Endodermal cell (in vitro differentiated cells): ENCODE results near the gene LRIT2. TPM values are rescaled to one million over a fixed set of nuclear protein-coding genes. Genes with fewer than 3 reads are reported as not detected.
A peak's percentile ranks its signal among the peaks of the same experiment; 100 is the strongest.

Source experiments
- DNase-seq: peaks from one replicate; pipeline ENCODE4 v3.0.0-alpha.2; 2017
- H3K27ac ChIP-seq: 2 replicates; pipeline ENCODE4 v1.5.1; 2013; ENCODE audit warnings: mild to moderate bottlenecking, low read depth, low read length, moderate library complexity
- H3K27me3 ChIP-seq: 2 replicates; pipeline ENCODE4 v1.6.1; 2013; ENCODE audit warnings: mild to moderate bottlenecking, low read length, moderate library complexity; ENCODE audit not compliant: insufficient read depth, control insufficient read depth, poor library complexity, severe bottlenecking
- H3K36me3 ChIP-seq: 2 replicates; pipeline ENCODE4 v1.7.0; 2013; ENCODE audit warnings: mild to moderate bottlenecking, low read length, moderate library complexity; ENCODE audit not compliant: control insufficient read depth, insufficient read depth
- H3K4me1 ChIP-seq: one replicate; pipeline ENCODE4 v1.7.0; 2013; ENCODE audit warnings: low read length; ENCODE audit not compliant: control insufficient read depth, insufficient read depth
- H3K4me3 ChIP-seq: 2 replicates; pipeline ENCODE4 v1.5.1; 2013; ENCODE audit warnings: mild to moderate bottlenecking, low read length, moderate library complexity
- H3K9ac ChIP-seq: 2 replicates; pipeline ENCODE4 v1.6.1; 2013; ENCODE audit warnings: mild to moderate bottlenecking, low read length, moderate library complexity; ENCODE audit not compliant: poor library complexity, severe bottlenecking; ENCODE audit errors: extremely low read depth
- H3K9me3 ChIP-seq: 2 replicates; pipeline ENCODE4 v1.6.1; 2013; ENCODE audit warnings: mild to moderate bottlenecking, low read length, moderate library complexity; ENCODE audit not compliant: control insufficient read depth
- H3K27ac Mint-ChIP-seq: 2 replicates; pipeline ENCODE4 v1.8.0; 2020; ENCODE audit warnings: mixed read lengths
- H3K27me3 Mint-ChIP-seq: 2 replicates; pipeline ENCODE4 v1.8.0; 2021; ENCODE audit warnings: mild to moderate bottlenecking, mixed read lengths; ENCODE audit not compliant: insufficient read depth
- H3K36me3 Mint-ChIP-seq: 2 replicates; pipeline ENCODE4 v1.8.0; 2020; ENCODE audit warnings: low read depth, mixed read lengths
- H3K4me1 Mint-ChIP-seq: 2 replicates; pipeline ENCODE4 v1.8.0; 2020; ENCODE audit warnings: mixed read lengths
- H3K4me3 Mint-ChIP-seq: 2 replicates; pipeline ENCODE4 v1.8.0; 2020; ENCODE audit warnings: mild to moderate bottlenecking, moderate library complexity, mixed read lengths
- H3K9me3 Mint-ChIP-seq: 2 replicates; pipeline ENCODE4 v1.8.0; 2020; ENCODE audit warnings: mild to moderate bottlenecking, mixed read lengths
- WGBS, 2 experiments: methylation state at CpG; one replicate each; pipeline versions ENCODE4 v1.1.5 to v1.1.7; 2013; ENCODE audit warnings: missing lambda C conversion rate in 2 of 2, mixed read lengths in 1 of 2; ENCODE audit not compliant: insufficient coverage in 1 of 2, insufficient read length in 1 of 2; 5-methylcytosine and 5-hydroxymethylcytosine counted together
- total RNA-seq, 2 donors: library from RNA; stranded (reverse); fragmentation: NEBNext Ultra II Directional in 1 of 2; extraction: Animal tissue kit (Norgen Biotek cat#: 25700) in 1 of 2; gene quantifications; 2 replicates in 1 of 2; 3 replicates in 1 of 2; pipeline ENCODE4 v1.2.1, GENCODE V29; 2021
- TF ChIP-seq, protein P1 (sequence below): fragments of 200-600 bp; sonication (generic); conservative IDR thresholded peaks from 2 replicates; pipeline ENCODE4 v1.5.0; 2021; ENCODE audit warnings: antibody characterized with exemption, mild to moderate bottlenecking

LRIT2 gene
- total RNA-seq, 2 donors from 2014 or later: not detected

DNA sequence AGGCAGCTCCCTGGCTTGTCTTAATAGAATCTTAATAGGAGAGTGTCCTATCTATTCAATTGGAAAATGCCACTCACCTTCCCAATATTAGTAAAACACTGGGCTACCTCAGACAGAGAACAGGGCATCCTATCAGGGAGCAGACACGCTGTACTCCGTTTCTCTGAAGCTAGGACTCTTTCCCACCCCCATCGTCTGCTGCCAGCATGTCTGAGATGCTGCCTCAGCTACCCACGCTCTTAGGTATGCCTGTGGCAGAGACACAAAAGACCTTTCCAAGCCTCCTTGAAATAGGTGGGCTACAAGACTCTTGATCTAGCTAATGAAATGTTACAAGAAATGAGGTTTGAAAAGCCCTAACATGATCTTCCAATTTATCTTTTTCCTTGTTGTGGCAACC lies 2.5 kb upstream of the LRIT2 start:
- no peak overlapping the region for H3K4me3 ChIP-seq
- no peaks in the 10 kb centered on the region for H3K4me1 ChIP-seq
- H3K27ac Mint-ChIP-seq: no peak overlapping the region
- H3K27me3 ChIP-seq: peaks cover 44% of the 10 kb centered on the region
- no peaks in the 10 kb centered on the region for H3K9me3 Mint-ChIP-seq
- DNase-seq: no peak
- H3K27me3 Mint-ChIP-seq: peaks cover 31% of the 10 kb centered on the region
- no peak overlapping the region for H3K9ac ChIP-seq
- TF ChIP-seq, protein P1, sequence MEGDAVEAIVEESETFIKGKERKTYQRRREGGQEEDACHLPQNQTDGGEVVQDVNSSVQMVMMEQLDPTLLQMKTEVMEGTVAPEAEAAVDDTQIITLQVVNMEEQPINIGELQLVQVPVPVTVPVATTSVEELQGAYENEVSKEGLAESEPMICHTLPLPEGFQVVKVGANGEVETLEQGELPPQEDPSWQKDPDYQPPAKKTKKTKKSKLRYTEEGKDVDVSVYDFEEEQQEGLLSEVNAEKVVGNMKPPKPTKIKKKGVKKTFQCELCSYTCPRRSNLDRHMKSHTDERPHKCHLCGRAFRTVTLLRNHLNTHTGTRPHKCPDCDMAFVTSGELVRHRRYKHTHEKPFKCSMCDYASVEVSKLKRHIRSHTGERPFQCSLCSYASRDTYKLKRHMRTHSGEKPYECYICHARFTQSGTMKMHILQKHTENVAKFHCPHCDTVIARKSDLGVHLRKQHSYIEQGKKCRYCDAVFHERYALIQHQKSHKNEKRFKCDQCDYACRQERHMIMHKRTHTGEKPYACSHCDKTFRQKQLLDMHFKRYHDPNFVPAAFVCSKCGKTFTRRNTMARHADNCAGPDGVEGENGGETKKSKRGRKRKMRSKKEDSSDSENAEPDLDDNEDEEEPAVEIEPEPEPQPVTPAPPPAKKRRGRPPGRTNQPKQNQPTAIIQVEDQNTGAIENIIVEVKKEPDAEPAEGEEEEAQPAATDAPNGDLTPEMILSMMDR: no peak
- no peak overlapping the region for H3K27ac ChIP-seq
- H3K9me3 ChIP-seq: no peaks in the 10 kb centered on the region
- no peaks in the 10 kb centered on the region for H3K4me1 Mint-ChIP-seq
- H3K4me3 Mint-ChIP-seq: no peak overlapping the region
- H3K36me3 Mint-ChIP-seq: no peaks in the 10 kb centered on the region
- 66 to 76% methylated on average over 4 of the region's 4 CpGs for WGBS, 2 experiments
- H3K36me3 ChIP-seq: no peaks in the 10 kb centered on the region

GRCh38 chr10:84226616-84227015 lies 1.3 kb upstream of the LRIT2 start:
- Histone ChIP-seq H3K9me3 (no peaks in the 10 kb centered on the region), H3K9ac (no peak overlapping the region), H3K36me3 (no peaks in the 10 kb centered on the region), H3K27ac (no peak overlapping the region), H3K4me1 (no peaks in the 10 kb centered on the region), H3K27me3 (peaks cover 55% of the 10 kb centered on the region), H3K4me3 (no peak overlapping the region)
- peaks cover 30% of the 10 kb centered on the region for H3K27me3 Mint-ChIP-seq
- WGBS, 2 experiments: 88 to 91% methylated on average over 2 to 3 of the region's 3 CpGs
- no peaks in the 10 kb centered on the region for H3K36me3 Mint-ChIP-seq
- no peak overlapping the region for H3K27ac Mint-ChIP-seq
- no peaks in the 10 kb centered on the region for H3K4me1 Mint-ChIP-seq
- no peak overlapping the region for H3K4me3 Mint-ChIP-seq
- no peaks in the 10 kb centered on the region for H3K9me3 Mint-ChIP-seq
- DNase-seq: no peak
- TF ChIP-seq, protein P1: no peak

GRCh38 chr10:84224411-84225028 lies 824 bp downstream of the LRIT2 start:
- Mint-ChIP-seq H3K27ac (no peak overlapping the region), H3K9me3 (no peaks in the 10 kb centered on the region), H3K4me3 (no peak overlapping the region), H3K27me3 (peaks cover 29% of the 10 kb centered on the region), H3K4me1 (no peaks in the 10 kb centered on the region), H3K36me3 (no peaks in the 10 kb centered on the region)
- no peaks in the 10 kb centered on the region for H3K9me3 ChIP-seq
- no peak overlapping the region for H3K4me3 ChIP-seq
- H3K27me3 ChIP-seq: peaks cover 57% of the 10 kb centered on the region
- H3K27ac ChIP-seq: no peak overlapping the region
- no peak overlapping the region for H3K9ac ChIP-seq
- H3K36me3 ChIP-seq: no peaks in the 10 kb centered on the region
- 52 to 55% methylated on average over 6 of the region's 6 CpGs for WGBS, 2 experiments
- TF ChIP-seq, protein P1: no peak
- peak; percentile 87 for DNase-seq
- no peaks in the 10 kb centered on the region for H3K4me1 ChIP-seq
